Right ventricle myocardium inferior (tissue), 1 donor: Measurements from ENCODE around the gene DIPK1B. TPM values are rescaled to one million over a fixed set of nuclear protein-coding genes. Genes with fewer than 3 reads are reported as not detected.

Source experiments
- ATAC-seq: fragments of 200-7000 bp; cut with Tn5 transposase; one replicate; pipeline ENCODE4 v1.9.1; 2020; ENCODE audit warnings: mild to moderate bottlenecking, moderate library complexity
- DNase-seq: peaks from one replicate; pipeline ENCODE4 v3.0.0; 2021; ENCODE audit errors: missing footprints
- intact Hi-C: fragments of 100-400 bp; cut with DNase I; formaldehyde crosslinking; loops from one replicate; pipeline ENCODE4 v1.11.0; 2022
- total RNA-seq: library from RNA; stranded (reverse); fragmentation: NEBNext Ultra II Directional; extraction: Animal tissue kit (Norgen Biotek cat#: 25700); gene quantifications from one replicate; pipeline ENCODE4 v1.2.1, GENCODE V29; 2021
- donor health status: DM: no; HTN: yes; CAD: no; lungs with severe emphysema.

DIPK1B gene
- total RNA-seq, 1 donor from 2014 or later, result 16.4 TPM

GRCh38 chr9:136671646-136672430 lies 40.5 kb upstream of the DIPK1B start:
- DNase-seq, result no peak
- intact Hi-C loops, result loop anchor here (5.0 kb wide), 1 partner anchor 45 kb away; no protein-coding TSS in a partner anchor
- ATAC-seq, result no peak

GRCh38 chr9:136672431-136673087 lies 39.8 kb upstream of the DIPK1B start:
- ATAC-seq (no peak), DNase-seq (no peak)
- intact Hi-C loops, result loop anchor here (5.0 kb wide), 1 partner anchor 45 kb away; no protein-coding TSS in a partner anchor

GRCh38 chr9:136673088-136673974 lies 39.0 kb upstream of the DIPK1B start:
- DNase-seq (no peak), ATAC-seq (no peak)
- intact Hi-C loops, result loop anchor here (5.0 kb wide), 1 partner anchor 44 kb away; no protein-coding TSS in a partner anchor

DNA sequence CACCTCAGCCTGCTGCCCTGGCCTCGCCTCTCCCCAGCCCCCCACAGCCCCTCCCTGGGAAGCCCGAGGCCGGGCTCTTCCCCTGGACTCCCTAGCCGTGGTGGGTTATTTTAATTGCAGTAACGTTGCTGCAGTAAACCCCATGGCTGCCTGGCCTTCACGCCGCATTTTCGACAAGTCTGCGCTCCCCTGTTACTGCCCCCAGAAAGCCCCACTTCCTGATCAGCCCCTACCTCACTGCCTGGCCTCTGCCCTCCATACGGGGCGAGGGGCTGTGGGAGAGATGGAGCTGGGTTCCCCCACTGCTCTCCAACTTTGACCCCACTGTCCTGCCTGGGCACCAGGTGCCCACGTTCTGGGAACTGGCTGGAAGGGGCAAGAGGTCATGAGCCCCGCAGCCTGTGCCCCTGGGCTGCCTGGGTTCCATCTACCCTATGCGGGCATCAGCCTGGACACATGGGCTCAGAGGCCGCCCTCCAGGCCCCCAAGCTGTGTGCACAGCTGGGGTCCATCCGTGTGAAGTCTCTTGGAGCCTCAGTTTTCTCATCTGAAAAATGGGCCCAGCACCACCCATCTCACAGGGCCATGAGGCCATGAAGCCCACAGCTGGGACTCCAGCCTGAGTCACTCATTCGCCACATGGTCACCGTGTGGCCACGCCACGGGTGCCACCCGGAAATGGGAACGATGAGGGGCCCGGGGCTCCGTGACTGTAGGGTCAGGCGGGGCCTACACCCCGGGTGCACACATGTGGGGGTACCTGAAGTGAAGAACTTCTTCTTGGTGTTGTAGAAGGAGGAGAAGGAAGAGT lies 38.2 kb upstream of the DIPK1B start:
- no peak for DNase-seq
- ATAC-seq, result no peak
- intact Hi-C loops, result loop anchor here (5.0 kb wide), 1 partner anchor 43 kb away; no protein-coding TSS in a partner anchor

- intact Hi-C loops, result loop anchor here (5.0 kb wide), 1 partner anchor 42 kb away; no protein-coding TSS in a partner anchor
- no peak for ATAC-seq
- no peak for DNase-seq
These were observed 37.5 kb upstream of the DIPK1B start for GRCh38 chr9:136674786-136675349.

DNA sequence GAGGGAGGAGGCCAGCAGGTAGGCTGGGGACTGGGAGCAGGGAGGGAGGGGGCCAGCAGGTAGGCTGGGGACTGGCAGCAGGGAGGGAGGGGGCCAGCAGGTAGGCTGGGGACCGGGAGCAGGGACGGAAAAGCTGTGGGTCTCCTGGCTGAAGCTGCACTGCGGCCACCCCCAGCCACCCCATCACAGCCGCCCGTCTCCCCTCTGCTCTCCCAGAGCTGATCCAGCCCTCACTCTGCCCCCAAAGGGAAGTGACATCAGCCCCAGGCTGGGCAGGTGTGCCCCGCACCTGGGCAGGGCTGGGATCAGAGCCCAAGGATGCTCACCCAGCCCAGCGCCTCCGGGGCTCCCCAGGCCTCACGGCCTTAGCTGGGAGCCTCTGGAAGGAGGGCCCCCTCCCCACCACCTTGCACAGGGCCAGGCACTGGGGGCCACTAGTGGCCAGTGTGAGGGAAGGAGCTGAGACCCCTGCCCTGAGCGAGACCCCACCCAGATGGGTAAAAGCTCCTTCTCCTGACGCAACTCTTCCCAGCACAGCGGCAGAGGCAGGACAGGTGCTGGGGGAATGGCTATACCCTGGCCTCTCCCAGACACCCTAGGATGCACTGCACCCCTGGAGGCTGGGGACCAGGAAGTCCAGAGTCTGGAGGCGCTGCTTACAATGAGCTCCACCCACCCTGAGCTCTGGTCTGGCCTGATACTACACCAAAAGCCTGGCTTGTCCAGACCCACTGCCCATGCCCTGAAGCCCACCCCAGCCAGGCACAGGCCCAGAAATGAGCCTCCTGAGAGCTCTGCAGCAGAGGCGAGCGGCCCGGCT lies 36.7 kb upstream of the DIPK1B start:
- no peak for ATAC-seq
- DNase-seq, result no peak
- intact Hi-C loops, result no loop called here

GRCh38 chr9:136676297-136676794 lies 36.0 kb upstream of the DIPK1B start:
- ATAC-seq (no peak), DNase-seq (no peak)
- intact Hi-C loops, result no loop called here

DNA sequence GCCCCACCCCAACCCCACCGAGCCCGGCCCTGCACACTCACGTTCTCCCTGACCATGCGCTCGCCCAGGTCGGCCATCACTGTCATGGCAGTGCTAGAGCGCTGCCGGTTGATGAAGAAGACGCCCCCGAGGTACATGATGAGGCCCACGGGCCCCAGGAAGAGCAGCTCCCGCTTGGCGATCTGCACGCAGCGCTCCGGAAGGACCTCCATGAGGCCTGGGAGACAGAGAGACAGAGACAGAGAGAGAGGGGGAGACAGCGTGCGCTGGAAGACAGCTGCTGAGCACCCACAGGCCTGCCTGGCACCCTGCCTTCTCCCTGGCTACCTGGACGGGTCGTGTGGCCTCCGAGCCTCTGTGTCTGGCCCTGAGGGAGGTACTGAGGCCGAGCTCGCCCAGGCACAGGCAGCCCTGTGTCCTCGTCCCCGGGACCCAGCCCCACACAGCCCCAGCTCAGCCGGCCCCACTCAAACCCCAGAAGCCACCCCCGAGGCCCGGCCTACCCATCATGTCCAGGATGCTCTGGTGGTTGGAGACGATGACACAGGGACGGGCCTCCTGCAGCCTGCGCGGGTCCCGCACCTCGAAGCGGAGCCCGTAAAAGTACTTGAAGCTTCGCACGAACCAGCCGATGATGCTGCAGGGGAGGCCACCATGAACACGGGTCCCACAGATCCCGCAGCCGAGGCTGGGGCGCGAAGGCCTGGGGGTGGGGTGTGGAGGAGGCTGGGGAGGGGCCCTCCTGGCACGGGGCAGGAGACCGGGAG lies 35.3 kb upstream of the DIPK1B start:
- DNase-seq (no peak), ATAC-seq (no peak)
- intact Hi-C loops, result no loop called here

DNA sequence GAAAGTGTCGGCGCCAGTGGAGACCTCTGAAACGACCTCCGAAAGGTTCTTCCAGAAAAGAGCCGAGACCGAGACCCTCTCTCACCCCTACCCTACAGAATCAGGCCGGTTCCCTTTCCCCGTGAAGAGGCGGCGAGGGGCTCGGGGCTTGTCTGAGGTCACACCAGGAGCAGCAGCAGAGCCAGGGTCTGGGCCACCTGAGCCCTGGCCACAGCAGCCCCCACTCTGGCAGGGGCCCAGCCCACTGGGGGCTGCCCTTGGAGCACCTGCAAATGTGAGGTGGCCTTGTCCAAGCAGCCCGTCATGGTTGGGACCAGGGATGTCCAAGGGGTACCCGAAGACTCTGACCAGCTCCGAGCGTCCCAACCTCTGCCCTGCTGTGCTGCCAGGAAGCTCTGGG lies 34.3 kb upstream of the DIPK1B start:
- DNase-seq (no peak), ATAC-seq (no peak)
- intact Hi-C loops, result no loop called here

DNA sequence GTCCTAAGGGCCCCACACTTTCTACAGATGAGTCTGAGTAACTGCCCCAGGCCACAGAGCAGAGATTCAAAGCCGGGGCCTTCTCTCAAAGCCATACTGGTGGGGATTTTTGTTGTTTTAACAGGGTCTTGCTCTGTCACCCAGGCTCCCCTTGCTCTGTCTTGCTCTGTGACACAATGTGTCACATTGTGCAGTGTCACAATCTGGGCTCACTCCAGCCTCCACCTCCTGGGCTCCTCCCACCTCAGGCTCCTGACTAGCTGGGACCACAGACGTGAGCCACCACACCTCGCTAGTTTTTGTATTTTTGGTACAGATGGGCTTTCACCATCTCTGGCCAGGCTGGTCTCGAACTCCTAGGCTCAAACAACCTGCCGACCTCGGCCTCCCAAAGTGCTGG lies 33.7 kb upstream of the DIPK1B start:
- intact Hi-C loops, result loop anchor here (1.0 kb wide), 1 partner anchor 16 kb away; no protein-coding TSS in a partner anchor
- no peak for ATAC-seq
- DNase-seq, result no peak

GRCh38 chr9:136679431-136679941 lies 32.9 kb upstream of the DIPK1B start:
- ATAC-seq (no peak), DNase-seq (no peak)
- intact Hi-C loops, result loop anchor here (1.0 kb wide), 1 partner anchor 15 kb away; no protein-coding TSS in a partner anchor

DNA sequence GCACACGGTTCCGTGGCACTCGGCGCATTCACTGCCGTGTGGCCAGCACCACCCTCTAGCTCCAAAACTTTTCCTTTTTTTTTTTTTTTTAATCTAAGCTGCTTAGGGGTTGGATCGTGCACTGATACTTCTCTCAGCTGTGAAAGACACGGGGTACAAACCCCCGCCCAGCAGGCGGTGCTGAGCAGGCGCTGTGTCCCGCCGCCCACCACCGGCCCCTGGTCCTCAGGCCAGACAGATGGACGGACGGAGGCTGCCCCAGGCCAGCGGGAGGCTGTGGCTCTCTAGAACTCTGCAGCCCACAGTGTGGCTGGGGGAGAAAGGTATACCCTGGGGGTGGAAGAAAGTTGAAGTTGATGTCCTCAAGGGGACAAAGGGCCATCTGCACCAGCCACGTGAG lies 31.3 kb upstream of the DIPK1B start:
- ATAC-seq (no peak), DNase-seq (no peak)
- intact Hi-C loops, result no loop called here

GRCh38 chr9:136681945-136682699 lies 30.2 kb upstream of the DIPK1B start:
- intact Hi-C loops, result no loop called here
- DNase-seq (no peak), ATAC-seq (no peak)

DNA sequence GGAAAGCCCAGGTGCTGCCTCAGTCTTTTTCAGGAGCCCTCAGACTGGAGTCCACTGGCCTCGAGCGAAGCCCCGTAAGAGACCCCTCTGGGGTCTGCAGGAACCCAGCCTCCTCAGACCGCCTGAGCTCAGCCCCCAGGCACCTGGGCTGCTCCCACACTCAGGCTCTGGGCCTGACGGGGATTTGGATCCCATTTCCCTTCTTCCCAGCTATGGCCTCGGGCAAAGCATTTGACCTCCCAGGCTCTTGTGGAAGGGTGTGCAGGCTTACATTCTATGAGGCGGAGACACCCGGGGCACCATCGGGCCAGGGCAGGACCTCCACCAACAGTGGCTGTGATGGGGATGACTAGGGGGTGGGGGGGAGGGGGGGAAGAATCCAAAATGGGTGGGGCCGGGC lies 29.7 kb upstream of the DIPK1B start:
- DNase-seq (no peak), ATAC-seq (no peak)
- intact Hi-C loops, result no loop called here

DNA sequence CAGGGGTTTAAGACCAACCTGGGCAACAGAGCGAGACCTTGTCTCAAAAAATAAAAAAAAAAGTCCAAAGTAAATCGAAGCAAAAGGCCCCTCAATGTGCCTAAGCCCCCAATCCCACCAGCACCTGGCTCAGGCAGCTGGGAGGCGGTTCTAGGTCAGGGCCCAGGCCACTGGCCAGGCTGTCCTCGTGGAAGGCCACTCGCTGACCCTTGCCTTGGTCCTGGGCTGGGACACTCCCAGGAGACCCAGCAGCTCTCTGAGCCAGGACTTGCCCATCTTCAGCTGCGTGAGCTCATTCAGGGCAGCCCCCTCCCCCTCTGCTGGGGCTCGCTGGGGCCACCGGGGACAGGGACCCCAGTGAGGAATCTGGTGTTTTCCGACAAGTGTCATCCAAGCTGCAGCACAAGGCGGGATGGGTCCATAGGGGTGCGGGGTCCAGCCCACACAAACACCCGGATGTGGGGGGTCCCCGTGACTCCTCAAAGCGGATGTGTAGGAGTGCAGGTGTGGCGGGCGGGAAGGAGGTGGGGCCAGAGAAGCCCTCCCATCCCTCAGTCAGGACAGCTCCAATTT lies 29.1 kb upstream of the DIPK1B start:
- intact Hi-C loops, result no loop called here
- ATAC-seq, result no peak
- DNase-seq, result no peak
